ENCODE results near the gene GPHB5.

GPHB5 gene

GRCh38 chr14:63357841-63358240, 39.1 kb upstream of the GPHB5 start:
- no peaks in the 10 kb centered on the region for H3K36me3 ChIP-seq (replicated peaks; ENCODE audit: low read depth, low read length)
- H2AFZ ChIP-seq (ENCODE audit: low read depth, low read length): no peak overlapping the region
- peaks cover 5% of the 10 kb centered on the region; the same call in 1 of the 2 replicates for H3K27me3 ChIP-seq (ENCODE audit: low read depth, low read length)
- H3K4me1 ChIP-seq (ENCODE audit: low read length): no peaks in the 10 kb centered on the region
- H3K4me3 ChIP-seq (ENCODE audit: low read length): no peak overlapping the region
- no peaks in the 10 kb centered on the region for H3K9me3 ChIP-seq (ENCODE audit: insufficient read depth, low read length)
- H3K9ac ChIP-seq (ENCODE audit: low read length): no peak overlapping the region
- no peaks in the 10 kb centered on the region for H4K20me1 ChIP-seq (ENCODE audit: insufficient read depth, low read length)
- TF ChIP-seq EZH2phosphoT487 (IDR thresholded peaks at IDR 0.05; ENCODE audit: low read depth): no peak
- H3K79me2 ChIP-seq (ENCODE audit: low read length): no peaks in the 10 kb centered on the region
- H3K27ac ChIP-seq (ENCODE audit: low read length): no peak overlapping the region
- H3K4me2 ChIP-seq (ENCODE audit: low read length): no peak overlapping the region

- H3K9ac ChIP-seq (ENCODE audit: low read length): no peak overlapping the region
- no peaks in the 10 kb centered on the region for H3K9me3 ChIP-seq (ENCODE audit: insufficient read depth, low read length)
- no peak overlapping the region for H3K27ac ChIP-seq (ENCODE audit: low read length)
- H3K79me2 ChIP-seq (ENCODE audit: low read length): no peaks in the 10 kb centered on the region
- H3K27me3 ChIP-seq (ENCODE audit: low read depth, low read length): peaks cover 17% of the 10 kb centered on the region
- H3K36me3 ChIP-seq (replicated peaks; ENCODE audit: low read depth, low read length): no peaks in the 10 kb centered on the region
- no peak overlapping the region for H2AFZ ChIP-seq (ENCODE audit: low read depth, low read length)
- no peak overlapping the region for H3K4me2 ChIP-seq (ENCODE audit: low read length)
- H4K20me1 ChIP-seq (ENCODE audit: insufficient read depth, low read length): no peaks in the 10 kb centered on the region
- TF ChIP-seq CTCF (IDR thresholded peaks at IDR 0.05; ENCODE audit: low read depth, low read length): no peak
- no peak overlapping the region for H3K4me3 ChIP-seq (ENCODE audit: low read length)
- no peaks in the 10 kb centered on the region for H3K4me1 ChIP-seq (ENCODE audit: low read length)
Observed at GRCh38 chr14:63345826-63346225, 27.1 kb upstream of the GPHB5 start.

- Histone ChIP-seq H3K27ac (ENCODE audit: low read length) (no peak overlapping the region), H3K9ac (ENCODE audit: low read length) (no peak overlapping the region), H4K20me1 (ENCODE audit: insufficient read depth, low read length) (no peaks in the 10 kb centered on the region), H3K4me1 (ENCODE audit: low read length) (no peaks in the 10 kb centered on the region), H3K4me2 (ENCODE audit: low read length) (no peak overlapping the region), H3K4me3 (ENCODE audit: low read length) (no peak overlapping the region), H3K79me2 (ENCODE audit: low read length) (no peaks in the 10 kb centered on the region), H3K9me3 (ENCODE audit: insufficient read depth, low read length) (no peaks in the 10 kb centered on the region), H2AFZ (ENCODE audit: low read depth, low read length) (no peak overlapping the region), H3K36me3 (replicated peaks; ENCODE audit: low read depth, low read length) (no peaks in the 10 kb centered on the region), H3K27me3 (ENCODE audit: low read depth, low read length) (peaks cover 11% of the 10 kb centered on the region; the same call in 1 of the 2 replicates)
- no peak for TF ChIP-seq CTCF (IDR thresholded peaks at IDR 0.05; ENCODE audit: low read depth, low read length)
- no peak for TF ChIP-seq EZH2phosphoT487 (IDR thresholded peaks at IDR 0.05; ENCODE audit: low read depth)
Observed at GRCh38 chr14:63344336-63344735, 25.6 kb upstream of the GPHB5 start.

DNA sequence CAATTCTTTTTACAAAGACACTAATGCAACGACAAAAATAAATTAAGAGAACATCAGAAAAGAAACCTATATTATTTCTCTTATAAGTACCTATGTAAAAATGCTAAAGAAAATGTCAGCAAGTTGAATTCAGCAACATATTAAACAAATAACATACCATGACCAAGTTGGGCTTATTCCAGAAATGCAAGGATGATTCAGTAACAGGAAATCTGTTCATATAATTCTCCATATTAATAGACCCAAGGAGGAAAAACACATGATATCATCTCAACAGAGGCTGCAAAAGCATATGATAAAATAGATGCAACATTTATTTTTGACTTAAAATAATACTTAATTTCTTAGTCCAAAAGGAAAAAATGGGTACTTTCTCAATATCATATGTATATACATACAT, 25.1 kb upstream of the GPHB5 start:
- Histone ChIP-seq H4K20me1 (ENCODE audit: insufficient read depth, low read length) (no peaks in the 10 kb centered on the region), H3K27ac (ENCODE audit: low read length) (no peak overlapping the region), H3K4me1 (ENCODE audit: low read length) (no peaks in the 10 kb centered on the region), H3K36me3 (replicated peaks; ENCODE audit: low read depth, low read length) (no peaks in the 10 kb centered on the region), H3K9me3 (ENCODE audit: insufficient read depth, low read length) (no peaks in the 10 kb centered on the region), H3K27me3 (ENCODE audit: low read depth, low read length) (peaks cover 11% of the 10 kb centered on the region; the same call in 1 of the 2 replicates), H3K9ac (ENCODE audit: low read length) (no peak overlapping the region), H3K79me2 (ENCODE audit: low read length) (no peaks in the 10 kb centered on the region), H2AFZ (ENCODE audit: low read depth, low read length) (no peak overlapping the region), H3K4me3 (ENCODE audit: low read length) (no peak overlapping the region), H3K4me2 (ENCODE audit: low read length) (no peak overlapping the region)
- no peak for TF ChIP-seq EZH2phosphoT487 (IDR thresholded peaks at IDR 0.05; ENCODE audit: low read depth)
- TF ChIP-seq CTCF (IDR thresholded peaks at IDR 0.05; ENCODE audit: low read depth, low read length): no peak

- H3K27ac ChIP-seq (ENCODE audit: low read length): no peak overlapping the region
- H3K36me3 ChIP-seq (replicated peaks; ENCODE audit: low read depth, low read length): no peaks in the 10 kb centered on the region
- no peak overlapping the region for H2AFZ ChIP-seq (ENCODE audit: low read depth, low read length)
- H3K9me3 ChIP-seq (ENCODE audit: insufficient read depth, low read length): no peaks in the 10 kb centered on the region
- no peak overlapping the region for H3K4me2 ChIP-seq (ENCODE audit: low read length)
- H3K27me3 ChIP-seq (ENCODE audit: low read depth, low read length): peaks cover 7% of the 10 kb centered on the region; the same call in 1 of the 2 replicates
- H3K9ac ChIP-seq (ENCODE audit: low read length): no peak overlapping the region
- H3K4me1 ChIP-seq (ENCODE audit: low read length): no peaks in the 10 kb centered on the region
- no peak overlapping the region for H3K4me3 ChIP-seq (ENCODE audit: low read length)
- H4K20me1 ChIP-seq (ENCODE audit: insufficient read depth, low read length): no peaks in the 10 kb centered on the region
- TF ChIP-seq EZH2phosphoT487 (IDR thresholded peaks at IDR 0.05; ENCODE audit: low read depth) (no peak), CTCF (IDR thresholded peaks at IDR 0.05; ENCODE audit: low read depth, low read length) (no peak)
- no peaks in the 10 kb centered on the region for H3K79me2 ChIP-seq (ENCODE audit: low read length)
Observed at GRCh38 chr14:63342371-63342770, 23.6 kb upstream of the GPHB5 start.

Data from OCI-LY3 (cell line).